ENCODE results near the gene DRAM1. TPM values are rescaled to one million over a fixed set of nuclear protein-coding genes. Genes with fewer than 3 reads are reported as not detected.

Gene DRAM1
- total RNA-seq, 4 donors from 2014 or later = 13.2 to 29.1 (median 21.2) TPM

DNA sequence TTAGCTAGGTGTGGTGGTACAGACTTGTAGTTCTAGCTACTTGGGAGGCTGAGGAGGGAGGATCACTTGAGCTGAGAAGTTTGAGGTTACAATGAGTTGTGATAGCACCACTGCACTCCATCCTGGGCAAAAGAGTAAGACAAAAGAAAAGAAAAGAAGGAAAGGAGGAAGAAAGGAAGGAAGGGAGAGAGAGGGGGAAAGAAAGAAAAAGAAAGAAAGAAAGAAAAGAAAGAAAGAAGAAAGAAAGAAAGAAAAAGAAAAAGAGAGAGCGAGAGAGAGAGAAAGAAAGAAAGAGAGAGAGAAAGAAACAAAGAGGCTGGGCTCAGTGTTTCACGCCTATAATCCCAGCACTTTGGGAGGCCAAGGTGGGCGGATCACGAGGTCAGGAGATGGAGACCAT is 36.3 kb upstream of the DRAM1 start:
- H3K27me3 ChIP-seq = no peaks in the 10 kb centered on the region
- no peaks in the 10 kb centered on the region for H3K36me3 ChIP-seq
- no peak for TF ChIP-seq EP300 (IDR thresholded peaks at IDR 0.05)
- TF ChIP-seq, protein P1, sequence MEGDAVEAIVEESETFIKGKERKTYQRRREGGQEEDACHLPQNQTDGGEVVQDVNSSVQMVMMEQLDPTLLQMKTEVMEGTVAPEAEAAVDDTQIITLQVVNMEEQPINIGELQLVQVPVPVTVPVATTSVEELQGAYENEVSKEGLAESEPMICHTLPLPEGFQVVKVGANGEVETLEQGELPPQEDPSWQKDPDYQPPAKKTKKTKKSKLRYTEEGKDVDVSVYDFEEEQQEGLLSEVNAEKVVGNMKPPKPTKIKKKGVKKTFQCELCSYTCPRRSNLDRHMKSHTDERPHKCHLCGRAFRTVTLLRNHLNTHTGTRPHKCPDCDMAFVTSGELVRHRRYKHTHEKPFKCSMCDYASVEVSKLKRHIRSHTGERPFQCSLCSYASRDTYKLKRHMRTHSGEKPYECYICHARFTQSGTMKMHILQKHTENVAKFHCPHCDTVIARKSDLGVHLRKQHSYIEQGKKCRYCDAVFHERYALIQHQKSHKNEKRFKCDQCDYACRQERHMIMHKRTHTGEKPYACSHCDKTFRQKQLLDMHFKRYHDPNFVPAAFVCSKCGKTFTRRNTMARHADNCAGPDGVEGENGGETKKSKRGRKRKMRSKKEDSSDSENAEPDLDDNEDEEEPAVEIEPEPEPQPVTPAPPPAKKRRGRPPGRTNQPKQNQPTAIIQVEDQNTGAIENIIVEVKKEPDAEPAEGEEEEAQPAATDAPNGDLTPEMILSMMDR (IDR thresholded peaks at IDR 0.05) = no peak
- TF ChIP-seq POLR2A (IDR thresholded peaks at IDR 0.05) = no peak
- no peak for TF ChIP-seq POLR2AphosphoS5 (IDR thresholded peaks at IDR 0.05)
- H3K27ac ChIP-seq = no peak overlapping the region
- peaks cover 0 to 8% (median 0%) of the 10 kb centered on the region in 3 donors for H3K4me1 ChIP-seq
- no peaks in the 10 kb centered on the region for H3K9me3 ChIP-seq
- no peak overlapping the region for H3K4me3 ChIP-seq
- 80 to 90% methylated on average over 2 to 3 of the region's 4 CpGs for WGBS, 2 donors (ENCODE audit: low coverage in 1 of 2)
- ATAC-seq = no peak

DNA sequence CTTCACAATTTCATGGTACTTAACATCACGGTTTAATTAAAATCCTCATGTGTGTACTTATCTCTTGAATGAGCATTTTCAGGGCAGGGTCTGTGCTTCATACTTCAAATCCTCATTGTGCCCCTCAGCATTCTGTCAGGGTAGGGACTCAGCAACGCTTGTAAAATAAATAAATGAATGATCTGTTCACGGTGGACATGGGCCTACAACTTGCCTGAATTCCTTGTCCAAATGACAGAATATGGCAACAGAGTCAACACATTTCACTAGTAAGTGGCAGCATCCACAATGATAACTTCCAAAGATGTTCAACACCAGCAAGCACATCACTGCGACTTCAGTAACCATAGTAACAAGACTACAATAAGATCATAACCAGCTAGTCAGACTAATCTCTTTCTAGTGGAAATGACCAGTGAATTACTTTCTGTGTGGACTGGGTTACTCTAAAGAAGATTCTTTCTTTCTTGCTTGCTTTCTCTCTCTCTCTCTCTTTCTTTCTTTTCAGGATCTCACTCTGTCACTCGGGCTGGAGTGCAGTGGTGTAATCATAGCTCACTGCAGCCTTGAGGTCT is 32.2 kb upstream of the DRAM1 start:
- Histone ChIP-seq H3K27me3 (no peaks in the 10 kb centered on the region), H3K4me3 (no peak overlapping the region), H3K27ac (no peak overlapping the region), H3K36me3 (no peaks in the 10 kb centered on the region), H3K9me3 (no peaks in the 10 kb centered on the region), H3K4me1 (no peaks in the 10 kb centered on the region)
- WGBS, 2 donors (ENCODE audit: low coverage in 1 of 2) = 63 to 66% methylated on average over 2 to 5 of the region's 5 CpGs
- TF ChIP-seq, protein P1 (IDR thresholded peaks at IDR 0.05) = no peak
- TF ChIP-seq EP300 (IDR thresholded peaks at IDR 0.05) (no peak), POLR2AphosphoS5 (IDR thresholded peaks at IDR 0.05) (no peak), POLR2A (IDR thresholded peaks at IDR 0.05) (no peak)
- ATAC-seq = no peak

DNA sequence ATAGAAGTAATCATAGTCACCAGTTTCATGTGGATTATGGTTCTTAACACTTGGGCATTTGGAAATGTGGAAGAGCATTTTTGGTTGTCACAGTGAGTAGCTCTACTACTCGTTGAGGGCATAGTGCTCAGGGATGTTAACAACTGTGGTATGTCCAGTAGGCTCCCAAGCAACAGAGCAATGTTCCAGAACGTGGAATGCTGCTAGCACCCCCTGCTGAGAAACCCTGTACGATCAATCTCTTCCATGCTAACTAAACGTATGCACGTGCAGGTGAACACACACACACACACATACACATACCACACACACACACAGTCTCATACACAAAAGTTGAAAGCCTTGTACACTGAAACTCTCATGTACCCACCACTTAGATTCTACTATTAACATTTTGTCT is 30.1 kb upstream of the DRAM1 start:
- no peaks in the 10 kb centered on the region for H3K9me3 ChIP-seq
- no peak overlapping the region for H3K4me3 ChIP-seq
- WGBS, 2 donors (ENCODE audit: low coverage in 1 of 2) = 64 to 69% methylated on average over 3 to 5 of the region's 5 CpGs
- H3K27ac ChIP-seq = no peak overlapping the region
- no peak for ATAC-seq
- H3K4me1 ChIP-seq = no peaks in the 10 kb centered on the region
- no peaks in the 10 kb centered on the region for H3K27me3 ChIP-seq
- TF ChIP-seq EP300 (IDR thresholded peaks at IDR 0.05) (no peak), POLR2AphosphoS5 (IDR thresholded peaks at IDR 0.05) (no peak), POLR2A (IDR thresholded peaks at IDR 0.05) (no peak)
- TF ChIP-seq, protein P1 (IDR thresholded peaks at IDR 0.05) = no peak
- H3K36me3 ChIP-seq = no peaks in the 10 kb centered on the region

DNA sequence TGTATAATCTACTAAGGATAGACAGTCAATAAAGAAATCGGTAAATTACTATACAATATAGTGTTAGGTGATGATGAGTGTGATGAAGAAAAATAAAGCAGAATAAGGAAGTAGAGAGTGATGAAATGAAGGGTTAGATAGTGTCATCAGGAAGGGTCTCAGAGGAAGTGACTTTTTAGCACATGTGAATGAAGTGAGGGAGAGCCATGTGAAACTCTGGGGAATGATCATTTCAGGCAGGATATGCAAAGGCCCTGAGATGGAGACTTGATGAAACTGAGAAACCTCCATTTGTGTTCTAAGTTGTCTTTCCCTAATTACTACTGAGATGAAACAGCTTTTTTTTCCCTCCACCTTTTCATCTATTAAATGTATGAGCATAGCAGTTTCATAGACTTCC is 27.2 kb upstream of the DRAM1 start:
- WGBS, 2 donors (ENCODE audit: low coverage in 1 of 2) = 71 to 94% methylated on average over 1 of the region's 1 CpG
- Histone ChIP-seq H3K27ac (no peak overlapping the region), H3K4me1 (peaks cover 0 to 1% (median 0%) of the 10 kb centered on the region in 3 donors), H3K9me3 (no peaks in the 10 kb centered on the region), H3K36me3 (no peaks in the 10 kb centered on the region), H3K4me3 (no peak overlapping the region), H3K27me3 (no peaks in the 10 kb centered on the region)
- no peak for ATAC-seq
- TF ChIP-seq POLR2AphosphoS5 (IDR thresholded peaks at IDR 0.05) (no peak), POLR2A (IDR thresholded peaks at IDR 0.05) (no peak), EP300 (IDR thresholded peaks at IDR 0.05) (no peak)
- TF ChIP-seq, protein P1 (IDR thresholded peaks at IDR 0.05) = no peak

DNA sequence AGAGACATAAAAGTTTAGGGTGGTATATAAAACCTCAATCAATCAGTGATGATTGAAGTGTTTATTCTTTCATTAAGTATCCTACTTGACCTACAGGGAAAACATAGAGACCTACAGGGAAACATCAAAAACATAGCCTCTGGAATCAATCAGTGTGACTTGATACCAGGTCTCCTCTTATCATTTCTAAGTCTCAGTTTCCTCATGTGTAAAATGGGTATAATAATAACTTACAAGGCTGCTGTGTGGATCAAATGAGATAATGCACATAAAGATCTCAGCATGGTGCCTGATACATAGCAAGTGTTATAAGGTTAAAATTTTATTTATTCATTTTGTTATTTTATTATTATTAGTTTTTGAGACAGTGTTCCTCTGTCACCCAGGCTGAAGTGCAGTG is 24.4 kb upstream of the DRAM1 start:
- Histone ChIP-seq H3K9me3 (no peaks in the 10 kb centered on the region), H3K4me1 (peaks cover 0 to 5% (median 0%) of the 10 kb centered on the region in 3 donors), H3K27me3 (no peaks in the 10 kb centered on the region), H3K4me3 (no peak overlapping the region), H3K27ac (no peak overlapping the region), H3K36me3 (no peaks in the 10 kb centered on the region)
- no peak for ATAC-seq
- no peak for TF ChIP-seq POLR2AphosphoS5 (IDR thresholded peaks at IDR 0.05)
- TF ChIP-seq, protein P1 (IDR thresholded peaks at IDR 0.05) = no peak
- TF ChIP-seq POLR2A (IDR thresholded peaks at IDR 0.05) = no peak
- TF ChIP-seq EP300 (IDR thresholded peaks at IDR 0.05) = no peak
